LNCAP (cell line): ENCODE results near the gene BORCS5.

ENCODE experiments used
- TF ChIP-seq, protein P1 (sequence below): fragments of 450-650 bp; IDR thresholded peaks from 2 replicates; pipeline ENCODE4 v1.5.1; 2017; ENCODE audit warnings: mild to moderate bottlenecking

BORCS5 gene

GRCh38 chr12:12445165-12445881 is 88.4 kb downstream of the BORCS5 start:
- TF ChIP-seq, protein P1, sequence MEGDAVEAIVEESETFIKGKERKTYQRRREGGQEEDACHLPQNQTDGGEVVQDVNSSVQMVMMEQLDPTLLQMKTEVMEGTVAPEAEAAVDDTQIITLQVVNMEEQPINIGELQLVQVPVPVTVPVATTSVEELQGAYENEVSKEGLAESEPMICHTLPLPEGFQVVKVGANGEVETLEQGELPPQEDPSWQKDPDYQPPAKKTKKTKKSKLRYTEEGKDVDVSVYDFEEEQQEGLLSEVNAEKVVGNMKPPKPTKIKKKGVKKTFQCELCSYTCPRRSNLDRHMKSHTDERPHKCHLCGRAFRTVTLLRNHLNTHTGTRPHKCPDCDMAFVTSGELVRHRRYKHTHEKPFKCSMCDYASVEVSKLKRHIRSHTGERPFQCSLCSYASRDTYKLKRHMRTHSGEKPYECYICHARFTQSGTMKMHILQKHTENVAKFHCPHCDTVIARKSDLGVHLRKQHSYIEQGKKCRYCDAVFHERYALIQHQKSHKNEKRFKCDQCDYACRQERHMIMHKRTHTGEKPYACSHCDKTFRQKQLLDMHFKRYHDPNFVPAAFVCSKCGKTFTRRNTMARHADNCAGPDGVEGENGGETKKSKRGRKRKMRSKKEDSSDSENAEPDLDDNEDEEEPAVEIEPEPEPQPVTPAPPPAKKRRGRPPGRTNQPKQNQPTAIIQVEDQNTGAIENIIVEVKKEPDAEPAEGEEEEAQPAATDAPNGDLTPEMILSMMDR, result no peak

- TF ChIP-seq, protein P1, result no peak
Observed at GRCh38 chr12:12445882-12446181, 89.0 kb downstream of the BORCS5 start.

DNA sequence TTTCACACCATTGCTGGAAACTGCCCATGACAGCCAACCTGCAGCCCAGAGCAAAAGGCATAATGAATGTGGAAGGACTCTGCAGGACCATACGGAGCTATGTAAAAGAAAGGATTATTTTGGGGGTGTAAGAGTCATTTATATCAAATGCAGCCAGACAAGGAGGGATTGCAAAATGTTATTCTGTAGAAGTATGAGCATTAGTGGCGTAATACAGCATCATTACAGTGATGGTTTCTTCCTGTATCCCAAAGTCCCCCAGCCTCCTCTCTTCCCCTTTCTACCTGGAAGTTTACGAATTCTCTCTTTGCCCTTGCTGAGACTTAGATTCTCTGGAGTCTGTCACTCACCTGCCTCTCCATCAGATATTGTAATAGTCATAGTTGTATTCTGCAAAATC is 89.9 kb downstream of the BORCS5 start:
- TF ChIP-seq, protein P1, result no peak

DNA sequence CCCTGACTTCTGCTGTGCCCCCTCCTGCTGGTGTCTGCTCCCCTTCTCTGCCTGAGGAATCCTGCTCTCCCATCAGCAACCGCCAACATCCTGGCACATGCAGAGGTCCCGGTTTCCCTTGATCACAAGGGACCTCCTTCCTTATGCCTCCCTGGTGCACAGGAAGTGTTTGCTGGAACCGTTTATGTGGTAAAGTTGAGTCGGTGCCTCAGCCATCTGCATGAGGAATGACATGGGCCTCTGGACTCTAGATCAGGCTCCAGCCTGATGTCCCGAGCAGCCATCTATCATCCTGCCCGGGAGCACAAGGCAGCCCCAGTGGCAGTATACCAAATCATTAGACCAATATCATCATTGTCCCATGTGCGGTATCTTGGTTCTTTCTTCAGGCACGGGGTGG is 90.4 kb downstream of the BORCS5 start:
- TF ChIP-seq, protein P1, result no peak

DNA sequence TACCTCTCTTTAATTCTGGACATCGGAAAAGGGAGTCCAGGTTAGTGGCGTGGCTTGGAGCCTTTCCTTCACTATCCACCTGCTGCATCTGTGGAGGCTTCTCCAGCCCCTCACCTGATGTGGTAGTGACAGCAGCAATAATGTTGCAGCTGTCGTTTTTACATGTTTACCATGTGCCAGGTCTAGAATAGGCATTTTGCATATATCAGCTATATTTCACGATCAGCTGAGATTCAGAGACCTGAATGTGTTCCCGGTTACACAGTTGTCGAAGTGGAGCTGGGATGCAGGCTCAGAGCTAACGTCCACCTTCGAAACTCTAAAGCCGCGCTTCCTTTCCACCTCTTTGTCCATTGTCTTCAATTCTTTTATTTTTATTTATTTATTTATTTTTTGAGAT is 91.0 kb downstream of the BORCS5 start:
- TF ChIP-seq, protein P1, result no peak

DNA sequence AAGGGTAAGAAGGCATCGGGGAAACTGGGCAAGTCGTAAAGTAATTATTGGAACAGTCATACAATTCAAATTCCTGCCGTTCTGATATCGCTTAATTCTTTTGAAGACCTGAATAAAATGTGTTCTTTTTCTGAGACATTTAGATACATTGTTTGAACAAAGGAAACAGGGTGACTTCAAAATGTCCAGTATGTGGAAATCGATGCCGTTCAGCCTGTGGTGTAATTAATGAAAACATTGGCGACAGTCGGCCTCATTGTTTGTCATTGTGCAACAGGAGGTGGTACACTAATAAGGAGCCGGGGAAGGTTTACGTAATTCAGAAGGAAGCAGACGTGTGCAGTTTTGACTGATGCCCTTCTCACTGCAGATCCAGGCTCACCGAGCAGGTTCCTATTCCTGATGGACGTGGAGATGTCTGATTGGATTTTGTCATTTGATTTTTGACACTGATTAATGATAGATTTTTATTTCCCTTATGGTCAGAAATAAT is 92.7 kb downstream of the BORCS5 start:
- TF ChIP-seq, protein P1, result no peak

GRCh38 chr12:12450043-12450471 is 93.2 kb downstream of the BORCS5 start:
- TF ChIP-seq, protein P1, result no peak

DNA sequence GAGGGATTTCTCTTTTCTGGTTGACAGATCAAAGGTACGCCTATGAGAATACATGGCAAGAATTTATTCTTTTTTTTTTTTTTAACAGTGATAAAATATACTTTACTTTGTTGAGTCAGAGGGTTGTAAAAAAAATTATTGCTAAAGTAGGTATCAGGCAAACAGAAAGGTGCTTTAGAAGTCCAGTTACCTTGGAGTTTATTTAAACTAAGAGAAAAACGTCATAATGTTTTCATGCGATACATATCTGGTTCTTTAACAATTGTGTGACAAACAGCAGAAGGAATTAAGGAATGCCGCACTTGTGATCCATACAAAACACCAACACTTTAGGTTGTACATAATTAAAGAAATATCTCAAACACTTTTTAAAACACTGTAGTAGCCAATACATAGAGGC is 94.2 kb downstream of the BORCS5 start:
- TF ChIP-seq, protein P1, result no peak
